ENCODE measurements around the gene CRTC1. TPM values are rescaled to one million over a fixed set of nuclear protein-coding genes. Genes with fewer than 3 reads are reported as not detected.

Gene CRTC1
- polyA plus RNA-seq, 2 of the 4 experiments (the other 2 are of a cell fraction): 0.87 to 4.0 TPM

GRCh38 chr19:18634612-18635297 lies 48.7 kb upstream of the CRTC1 start:
- Histone ChIP-seq H3K9me3 (no peaks in the 10 kb centered on the region), H3K4me1 (peaks cover 10% of the 10 kb centered on the region; the same call in 1 of the 3 replicates), H3K4me2 (no peak overlapping the region), H3K4me3 (no peak overlapping the region), H3K27ac (no peak overlapping the region)
- ChIA-PET CTCF (interaction anchor here (1.0 to 1.4 kb wide), 2 partner anchors 40 to 46 kb away, joined by 4 read pairs; partner anchors contain the start of gene REX1BD), POLR2A (interaction anchor here (0.7 to 1.1 kb wide), 2 partner anchors 45 to 166 kb away, joined by 3 read pairs; no protein-coding TSS in a partner anchor)
- FAIRE-seq: no peak
- WGBS (ENCODE audit: missing lambda C conversion rate): 58% methylated on average over 12 of the region's 12 CpGs
- no peak for ATAC-seq
- no peak for TF ChIP-seq GATA3 (IDR thresholded peaks at IDR 0.05; ENCODE audit: borderline replicate concordance)
- TF ChIP-seq CBX2 (IDR thresholded peaks at IDR 0.05; ENCODE audit: borderline replicate concordance, low read depth): no peak
- TF ChIP-seq TFCP2L1 (CRISPR knock-in tag; IDR thresholded peaks at IDR 0.05): no peak
- no peak for DNase-seq (ENCODE audit: low read depth in 1 of 2, low spot score in 1 of 2)

GRCh38 chr19:18635831-18636182 lies 47.7 kb upstream of the CRTC1 start:
- H3K4me2 ChIP-seq: peak overlapping the region; percentile 99
- ChIA-PET CTCF (interaction anchor here (1.0 to 1.4 kb wide), 2 partner anchors 41 to 47 kb away, joined by 4 read pairs; partner anchors contain the start of gene REX1BD), POLR2A (interaction anchor here (0.7 to 1.1 kb wide), 2 partner anchors 46 to 167 kb away, joined by 3 read pairs; no protein-coding TSS in a partner anchor)
- no peaks in the 10 kb centered on the region for H3K9me3 ChIP-seq
- DNase-seq (ENCODE audit: low read depth in 1 of 2, low spot score in 1 of 2) (no peak), ATAC-seq (peak in 1 of 2 experiments; percentile 3; a peak in 4 of 6 replicates), FAIRE-seq (no peak)
- H3K4me1 ChIP-seq: peaks cover 10% of the 10 kb centered on the region; the same call in 1 of the 3 replicates
- WGBS (ENCODE audit: missing lambda C conversion rate): 7% methylated on average over 5 of the region's 6 CpGs
- H3K27ac ChIP-seq: peak overlapping the region in 1 of 2 experiments; percentile 87; a peak in 2 of 6 replicates
- no peak for TF ChIP-seq SMC3 (IDR thresholded peaks at IDR 0.05)
- TF ChIP-seq RARB (CRISPR knock-in tag; IDR thresholded peaks at IDR 0.05): no peak
- no peak for TF ChIP-seq NR3C1 (IDR thresholded peaks at IDR 0.05)
- TF ChIP-seq POLR2AphosphoS2 (conservative IDR thresholded peaks at IDR 0.05; ENCODE audit: low read length): no peak
- no peak for TF ChIP-seq POLR2A (IDR thresholded peaks at IDR 0.05; ENCODE audit: low read length)
- no peak for TF ChIP-seq CTCF (IDR thresholded peaks at IDR 0.05)
- TF ChIP-seq ZC3H11A (IDR thresholded peaks at IDR 0.05): no peak
- TF ChIP-seq E2F6 (IDR thresholded peaks at IDR 0.05; ENCODE audit: borderline replicate concordance, low read depth): no peak
- TF ChIP-seq ZNF302 (CRISPR knock-in tag; IDR thresholded peaks at IDR 0.05): no peak
- no peak for TF ChIP-seq HOXB5 (CRISPR knock-in tag; IDR thresholded peaks at IDR 0.05)
- no peak for TF ChIP-seq CBX2 (IDR thresholded peaks at IDR 0.05; ENCODE audit: borderline replicate concordance, low read depth)
- H3K4me3 ChIP-seq: peak overlapping the region; percentile 92; the same call in 2 of the 3 replicates

- H3K9me3 ChIP-seq: no peaks in the 10 kb centered on the region
- H3K4me1 ChIP-seq: peaks cover 10% of the 10 kb centered on the region; the same call in 1 of the 3 replicates
- POLR2A ChIA-PET: no interaction called here
- WGBS (ENCODE audit: missing lambda C conversion rate): 2% methylated on average over 21 of the region's 44 CpGs
- peak overlapping the region; percentile 53 to 87; a peak in 5 of 6 replicates for H3K27ac ChIP-seq
- CTCF ChIA-PET: no interaction called here
- ATAC-seq: peak; percentile 93 to 97
- no peak for FAIRE-seq
- H3K4me2 ChIP-seq: peak overlapping the region; percentile 99
- TF ChIP-seq POLR2A (IDR thresholded peaks at IDR 0.05; ENCODE audit: low read length): no peak
- no peak for TF ChIP-seq EHMT2 (IDR thresholded peaks at IDR 0.05; ENCODE audit: low read depth)
- no peak for TF ChIP-seq FOSB (CRISPR knock-in tag; IDR thresholded peaks at IDR 0.05)
- no peak for TF ChIP-seq JUN (IDR thresholded peaks at IDR 0.05)
- no peak for TF ChIP-seq CBX8 (IDR thresholded peaks at IDR 0.05)
- no peak for TF ChIP-seq ZC3H11A (IDR thresholded peaks at IDR 0.05)
- no peak for TF ChIP-seq HOXB13 (CRISPR knock-in tag; IDR thresholded peaks at IDR 0.05; ENCODE audit: low read depth)
- no peak for TF ChIP-seq NR3C1 (IDR thresholded peaks at IDR 0.05)
- no peak for TF ChIP-seq USF2 (IDR thresholded peaks at IDR 0.05)
- no peak for TF ChIP-seq HES2 (IDR thresholded peaks at IDR 0.05)
- TF ChIP-seq RARB (CRISPR knock-in tag; IDR thresholded peaks at IDR 0.05): no peak
- DNase-seq (ENCODE audit: low read depth in 1 of 2, low spot score in 1 of 2): peak; percentile 80 to 94
- H3K4me3 ChIP-seq: peak overlapping the region; percentile 92
Observed at GRCh38 chr19:18636183-18636968, 47.1 kb upstream of the CRTC1 start.

All from A549 (cell line).